Activated T-helper 17 cell treated with anti-CD3 and anti-CD28 coated beads, Interleukin-2, amount 50 U/mL, for 72 hours (primary cell): ENCODE results near the gene PROZ. TPM values are rescaled to one million over a fixed set of nuclear protein-coding genes. Genes with fewer than 3 reads are reported as not detected.
"Not testable (repeated sequence)": the region's sequence is repeated elsewhere in the genome, so short reads cannot be mapped to it uniquely, and the experiment has no call there.

Source experiments
- ATAC-seq: fragments of 150-1000 bp; cut with Tn5 transposase; replicated peaks from 2 replicates; pipeline ENCODE4 v1.10.0; 2021; ENCODE audit warnings: mild to moderate bottlenecking, moderate library complexity
- H3K27ac Mint-ChIP-seq: one replicate; pipeline ENCODE4 v1.8.0; 2022; ENCODE audit warnings: mixed read lengths
- H3K27me3 Mint-ChIP-seq: one replicate; pipeline ENCODE4 v1.8.0; 2022; ENCODE audit warnings: mixed read lengths
- H3K36me3 Mint-ChIP-seq: one replicate; pipeline ENCODE4 v1.8.0; 2022; ENCODE audit warnings: low read depth, mild to moderate bottlenecking, mixed read lengths
- H3K4me1 Mint-ChIP-seq: one replicate; pipeline ENCODE4 v1.8.0; 2022; ENCODE audit warnings: mixed read lengths
- H3K4me3 Mint-ChIP-seq: one replicate; pipeline ENCODE4 v1.8.0; 2022; ENCODE audit warnings: mild to moderate bottlenecking, mixed read lengths
- H3K9me3 Mint-ChIP-seq: one replicate; pipeline ENCODE4 v1.8.0; 2022; ENCODE audit warnings: mixed read lengths
- total RNA-seq, 2 donors: library from RNA; stranded (reverse); gene quantifications; one replicate each; pipeline ENCODE4 v1.2.3, GENCODE V29; 2022

The PROZ gene
- 1 to 10 TPM in 1 of 2 donors, under 1 TPM in 1; 0.39 to 4.3 TPM for total RNA-seq

- no peak within 1 kb of the TSS for H3K27ac Mint-ChIP-seq
- ATAC-seq: no peak
- H3K36me3 Mint-ChIP-seq: peaks cover 5% of the 10 kb centered on the region
- no peaks in the 10 kb centered on the region for H3K4me1 Mint-ChIP-seq
- H3K9me3 Mint-ChIP-seq: peaks cover 6% of the 10 kb centered on the region
- no peaks in the 10 kb centered on the region for H3K27me3 Mint-ChIP-seq
- no peak within 1 kb of the TSS for H3K4me3 Mint-ChIP-seq
Measured at GRCh38 chr13:113157929-113158747, at the start of gene PROZ. PROZ (plus strand) TSS chr13:113158648; CDS start chr13:113158661, 13 bp downstream.

- Mint-ChIP-seq H3K4me1 (no peaks in the 10 kb centered on the region), H3K36me3 (peaks cover 7% of the 10 kb centered on the region), H3K4me3 (peak overlapping the region; percentile 53), H3K27me3 (no peaks in the 10 kb centered on the region), H3K9me3 (no peaks in the 10 kb centered on the region), H3K27ac (peak overlapping the region; percentile 82)
- peak; percentile 27 for ATAC-seq
Measured at GRCh38 chr13:113109151-113110047, 49.0 kb upstream of the PROZ start.

- Mint-ChIP-seq H3K4me1 (no peaks in the 10 kb centered on the region), H3K27me3 (no peaks in the 10 kb centered on the region), H3K27ac (no peak overlapping the region), H3K4me3 (peak overlapping the region; percentile 53), H3K36me3 (peaks cover 7% of the 10 kb centered on the region), H3K9me3 (no peaks in the 10 kb centered on the region)
- peak; percentile 33 for ATAC-seq
Measured at GRCh38 chr13:113110048-113110851, 48.2 kb upstream of the PROZ start.

GRCh38 chr13:113110852-113111315 is 47.6 kb upstream of the PROZ start:
- Mint-ChIP-seq H3K27me3 (no peaks in the 10 kb centered on the region), H3K4me3 (peak overlapping the region; percentile 27), H3K27ac (no peak overlapping the region), H3K4me1 (no peaks in the 10 kb centered on the region), H3K9me3 (no peaks in the 10 kb centered on the region), H3K36me3 (peaks cover 7% of the 10 kb centered on the region)
- peak; percentile 25 for ATAC-seq

GRCh38 chr13:113111821-113112220 is 46.6 kb upstream of the PROZ start:
- H3K36me3 Mint-ChIP-seq, H3K4me1 Mint-ChIP-seq, H3K27me3 Mint-ChIP-seq, H3K27ac Mint-ChIP-seq, ATAC-seq, H3K4me3 Mint-ChIP-seq, H3K9me3 Mint-ChIP-seq: not testable (repeated sequence)

GRCh38 chr13:113112475-113112874 is 46.0 kb upstream of the PROZ start:
- ATAC-seq, H3K4me1 Mint-ChIP-seq, H3K27me3 Mint-ChIP-seq: not testable (repeated sequence)

GRCh38 chr13:113112893-113113845 is 45.3 kb upstream of the PROZ start:
- ATAC-seq: peak; percentile 20

More at GRCh38 chr13:113112475-113112874, 46.0 kb upstream of the PROZ start:
- not testable (repeated sequence) for H3K36me3 Mint-ChIP-seq, H3K9me3 Mint-ChIP-seq, H3K4me3 Mint-ChIP-seq, H3K27ac Mint-ChIP-seq

GRCh38 chr13:113113846-113114271 is 44.6 kb upstream of the PROZ start:
- Mint-ChIP-seq H3K27me3 (no peaks in the 10 kb centered on the region), H3K4me1 (no peaks in the 10 kb centered on the region), H3K4me3 (no peak overlapping the region), H3K27ac (no peak overlapping the region), H3K36me3 (no peaks in the 10 kb centered on the region), H3K9me3 (no peaks in the 10 kb centered on the region)
- no peak for ATAC-seq

More at GRCh38 chr13:113112893-113113845, 45.3 kb upstream of the PROZ start:
- no peak overlapping the region for H3K4me3 Mint-ChIP-seq
- H3K36me3 Mint-ChIP-seq: no peaks in the 10 kb centered on the region
- no peak overlapping the region for H3K27ac Mint-ChIP-seq
- no peaks in the 10 kb centered on the region for H3K4me1 Mint-ChIP-seq
- H3K9me3 Mint-ChIP-seq: no peaks in the 10 kb centered on the region
- H3K27me3 Mint-ChIP-seq: no peaks in the 10 kb centered on the region

- ATAC-seq: no peak
- no peaks in the 10 kb centered on the region for H3K9me3 Mint-ChIP-seq
- no peak overlapping the region for H3K27ac Mint-ChIP-seq
- H3K27me3 Mint-ChIP-seq: peaks cover 3% of the 10 kb centered on the region
- no peaks in the 10 kb centered on the region for H3K36me3 Mint-ChIP-seq
- H3K4me1 Mint-ChIP-seq: no peaks in the 10 kb centered on the region
- H3K4me3 Mint-ChIP-seq: no peak overlapping the region
Measured at GRCh38 chr13:113114511-113115362, 43.7 kb upstream of the PROZ start.

GRCh38 chr13:113115363-113116205 is 42.9 kb upstream of the PROZ start:
- no peak for ATAC-seq
- Mint-ChIP-seq H3K4me3 (no peak overlapping the region), H3K36me3 (no peaks in the 10 kb centered on the region), H3K27me3 (peaks cover 3% of the 10 kb centered on the region), H3K9me3 (no peaks in the 10 kb centered on the region), H3K27ac (no peak overlapping the region), H3K4me1 (no peaks in the 10 kb centered on the region)

- no peaks in the 10 kb centered on the region for H3K36me3 Mint-ChIP-seq
- H3K4me3 Mint-ChIP-seq: no peak overlapping the region
- no peaks in the 10 kb centered on the region for H3K9me3 Mint-ChIP-seq
- H3K4me1 Mint-ChIP-seq: no peaks in the 10 kb centered on the region
- no peak overlapping the region for H3K27ac Mint-ChIP-seq
- H3K27me3 Mint-ChIP-seq: peaks cover 3% of the 10 kb centered on the region
- ATAC-seq: no peak
Measured at GRCh38 chr13:113116206-113116800, 42.1 kb upstream of the PROZ start.
